Activated naive CD4-positive, alpha-beta T cell treated with anti-CD3 and anti-CD28 coated beads, Interleukin-2, amount 10 ng/mL, durations not matched to agents 7 days and 5 days (primary cell): Measurements from ENCODE around the gene GOLM1.

ENCODE experiments used
- CTCF ChIA-PET: fragments of 350-600 bp; sonication (Branson Sonifier 250); formaldehyde crosslinking; loops from one replicate; lab custom pipeline; 2021; ENCODE audit warnings: antibody characterized with exemption; lab: Charles Lee
- DNase-seq: peaks from one replicate; pipeline ENCODE4 v3.0.0-alpha.2; 2020
- H3K27ac Mint-ChIP-seq: one replicate; pipeline ENCODE4 v1.8.0; 2021; ENCODE audit warnings: mild to moderate bottlenecking, moderate library complexity, mixed read lengths
- H3K27me3 Mint-ChIP-seq: one replicate; pipeline ENCODE4 v1.8.0; 2021; ENCODE audit warnings: mild to moderate bottlenecking, mixed read lengths
- H3K36me3 Mint-ChIP-seq: one replicate; pipeline ENCODE4 v1.8.0; 2021; ENCODE audit warnings: mixed read lengths
- H3K4me1 Mint-ChIP-seq: one replicate; pipeline ENCODE4 v1.8.0; 2021; ENCODE audit warnings: mixed read lengths
- H3K4me3 Mint-ChIP-seq: one replicate; pipeline ENCODE4 v1.8.0; 2021; ENCODE audit warnings: mild to moderate bottlenecking, moderate library complexity, mixed read lengths
- H3K9me3 Mint-ChIP-seq: one replicate; pipeline ENCODE4 v1.8.0; 2021; ENCODE audit warnings: mixed read lengths

GOLM1 gene

GRCh38 chr9:86043999-86044398 lies 55.4 kb downstream of the GOLM1 start:
- Mint-ChIP-seq H3K4me1 (no peaks in the 10 kb centered on the region), H3K27ac (no peak overlapping the region), H3K27me3 (no peaks in the 10 kb centered on the region), H3K36me3 (no peaks in the 10 kb centered on the region), H3K4me3 (no peak overlapping the region), H3K9me3 (no peaks in the 10 kb centered on the region)
- no peak for DNase-seq
- CTCF ChIA-PET, result interaction anchor here (1.5 kb wide), 1 partner anchor 39 kb away, joined by 3 read pairs; no protein-coding TSS in a partner anchor

- CTCF ChIA-PET, result interaction anchor here (1.5 kb wide), 1 partner anchor 39 kb away, joined by 3 read pairs; no protein-coding TSS in a partner anchor
- H3K9me3 Mint-ChIP-seq, result no peaks in the 10 kb centered on the region
Measured at GRCh38 chr9:86043586-86043985, 55.8 kb downstream of the GOLM1 start.

GRCh38 chr9:86042199-86042978 lies 57.0 kb downstream of the GOLM1 start:
- no peak overlapping the region for H3K4me3 Mint-ChIP-seq
- no peak for DNase-seq
- CTCF ChIA-PET, result no interaction called here
- peaks cover 4% of the 10 kb centered on the region for H3K27me3 Mint-ChIP-seq
- H3K4me1 Mint-ChIP-seq, result no peaks in the 10 kb centered on the region
- no peaks in the 10 kb centered on the region for H3K36me3 Mint-ChIP-seq
- H3K27ac Mint-ChIP-seq, result no peak overlapping the region
- H3K9me3 Mint-ChIP-seq, result no peaks in the 10 kb centered on the region

More at GRCh38 chr9:86043586-86043985, 55.8 kb downstream of the GOLM1 start:
- Mint-ChIP-seq H3K27ac (no peak overlapping the region), H3K36me3 (no peaks in the 10 kb centered on the region), H3K27me3 (no peaks in the 10 kb centered on the region), H3K4me1 (no peaks in the 10 kb centered on the region), H3K4me3 (no peak overlapping the region)
- no peak for DNase-seq

- H3K27ac Mint-ChIP-seq, result no peak overlapping the region
- H3K9me3 Mint-ChIP-seq, result no peaks in the 10 kb centered on the region
- no peak for DNase-seq
- no peak overlapping the region for H3K4me3 Mint-ChIP-seq
- no peaks in the 10 kb centered on the region for H3K36me3 Mint-ChIP-seq
- CTCF ChIA-PET, result no interaction called here
- no peaks in the 10 kb centered on the region for H3K4me1 Mint-ChIP-seq
- peaks cover 4% of the 10 kb centered on the region for H3K27me3 Mint-ChIP-seq
Measured at GRCh38 chr9:86041311-86041741, 58.0 kb downstream of the GOLM1 start.

- Mint-ChIP-seq H3K4me3 (no peak overlapping the region), H3K27ac (no peak overlapping the region), H3K4me1 (no peaks in the 10 kb centered on the region), H3K36me3 (no peaks in the 10 kb centered on the region), H3K27me3 (peaks cover 4% of the 10 kb centered on the region), H3K9me3 (no peaks in the 10 kb centered on the region)
- CTCF ChIA-PET, result no interaction called here
- no peak for DNase-seq
Measured at GRCh38 chr9:86040861-86041155, 58.5 kb downstream of the GOLM1 start.

- no peaks in the 10 kb centered on the region for H3K4me1 Mint-ChIP-seq
- peaks cover 4% of the 10 kb centered on the region for H3K27me3 Mint-ChIP-seq
- CTCF ChIA-PET, result no interaction called here
- no peak overlapping the region for H3K4me3 Mint-ChIP-seq
- no peaks in the 10 kb centered on the region for H3K9me3 Mint-ChIP-seq
- no peaks in the 10 kb centered on the region for H3K36me3 Mint-ChIP-seq
- no peak for DNase-seq
- no peak overlapping the region for H3K27ac Mint-ChIP-seq
Measured at GRCh38 chr9:86039991-86040860, 59.1 kb downstream of the GOLM1 start.

- no peak for DNase-seq
- Mint-ChIP-seq H3K27ac (peak overlapping the region; percentile 71), H3K4me3 (no peak overlapping the region), H3K27me3 (peaks cover 4% of the 10 kb centered on the region), H3K36me3 (no peaks in the 10 kb centered on the region), H3K4me1 (no peaks in the 10 kb centered on the region), H3K9me3 (no peaks in the 10 kb centered on the region)
- CTCF ChIA-PET, result no interaction called here
Measured at GRCh38 chr9:86036555-86036954, 62.8 kb downstream of the GOLM1 start.

GRCh38 chr9:86035827-86036440 lies 63.4 kb downstream of the GOLM1 start:
- Mint-ChIP-seq H3K9me3 (no peaks in the 10 kb centered on the region), H3K4me3 (no peak overlapping the region), H3K27me3 (peaks cover 4% of the 10 kb centered on the region), H3K4me1 (no peaks in the 10 kb centered on the region), H3K27ac (no peak overlapping the region), H3K36me3 (no peaks in the 10 kb centered on the region)
- DNase-seq, result no peak
- CTCF ChIA-PET, result no interaction called here

GRCh38 chr9:86034863-86035734 lies 64.3 kb downstream of the GOLM1 start:
- CTCF ChIA-PET, result no interaction called here
- DNase-seq, result no peak
- H3K4me3 Mint-ChIP-seq, result no peak overlapping the region
- H3K36me3 Mint-ChIP-seq, result peaks cover 1% of the 10 kb centered on the region
- H3K27me3 Mint-ChIP-seq, result peaks cover 4% of the 10 kb centered on the region
- H3K9me3 Mint-ChIP-seq, result no peaks in the 10 kb centered on the region
- no peak overlapping the region for H3K27ac Mint-ChIP-seq
- no peaks in the 10 kb centered on the region for H3K4me1 Mint-ChIP-seq

- DNase-seq, result no peak
- H3K27me3 Mint-ChIP-seq, result no peaks in the 10 kb centered on the region
- no peak overlapping the region for H3K27ac Mint-ChIP-seq
- peaks cover 9% of the 10 kb centered on the region for H3K4me1 Mint-ChIP-seq
- H3K9me3 Mint-ChIP-seq, result no peaks in the 10 kb centered on the region
- H3K4me3 Mint-ChIP-seq, result no peak overlapping the region
- peaks cover 55% of the 10 kb centered on the region for H3K36me3 Mint-ChIP-seq
- CTCF ChIA-PET, result no interaction called here
Measured at GRCh38 chr9:86027767-86028166, 71.6 kb downstream of the GOLM1 start.

- peak; percentile 52 for DNase-seq
- Mint-ChIP-seq H3K36me3 (peaks cover 73% of the 10 kb centered on the region), H3K27ac (peak overlapping the region; percentile 89), H3K27me3 (no peaks in the 10 kb centered on the region), H3K9me3 (no peaks in the 10 kb centered on the region), H3K4me3 (no peak overlapping the region), H3K4me1 (peaks cover 23% of the 10 kb centered on the region)
- CTCF ChIA-PET, result no interaction called here
Measured at GRCh38 chr9:86022687-86023266, 76.6 kb downstream of the GOLM1 start.

GRCh38 chr9:86021166-86021565 lies 78.2 kb downstream of the GOLM1 start:
- H3K9me3 Mint-ChIP-seq, result no peaks in the 10 kb centered on the region
- no peak overlapping the region for H3K27ac Mint-ChIP-seq
- CTCF ChIA-PET, result interaction anchor here (0.6 kb wide), 1 partner anchor 304 kb away, joined by 3 read pairs; no protein-coding TSS in a partner anchor
- DNase-seq, result no peak
- H3K36me3 Mint-ChIP-seq, result peaks cover 70% of the 10 kb centered on the region
- H3K27me3 Mint-ChIP-seq, result no peaks in the 10 kb centered on the region
- no peak overlapping the region for H3K4me3 Mint-ChIP-seq
- peaks cover 23% of the 10 kb centered on the region for H3K4me1 Mint-ChIP-seq

- Mint-ChIP-seq H3K9me3 (no peaks in the 10 kb centered on the region), H3K4me1 (peaks cover 23% of the 10 kb centered on the region), H3K27me3 (no peaks in the 10 kb centered on the region), H3K27ac (no peak overlapping the region), H3K4me3 (no peak overlapping the region), H3K36me3 (peaks cover 66% of the 10 kb centered on the region)
- no peak for DNase-seq
- CTCF ChIA-PET, result interaction anchor here (0.6 kb wide), 1 partner anchor 304 kb away, joined by 3 read pairs; no protein-coding TSS in a partner anchor
Measured at GRCh38 chr9:86020731-86021130, 78.6 kb downstream of the GOLM1 start.
